Brain microvascular endothelial cell (primary cell): ENCODE data around the gene XPA.
A peak's percentile ranks its signal among the peaks of the same experiment; 100 is the strongest.
"Not testable (repeated sequence)": the region's sequence is repeated elsewhere in the genome, so short reads cannot be mapped to it uniquely, and the experiment has no call there.

Source experiments
- DNase-seq: peaks from one replicate; pipeline ENCODE4 v3.0.0-alpha.2; 2020
- H3K27ac ChIP-seq: fragments of 250-450 bp; sonication (Bioruptor Pico); 2 replicates; pipeline ENCODE4 v1.5.1; 2020; ENCODE audit warnings: mild to moderate bottlenecking, moderate library complexity
- H3K27me3 ChIP-seq: fragments of 250-450 bp; sonication (Bioruptor Pico); replicated peaks from 2 replicates; pipeline ENCODE4 v1.5.1; 2020; ENCODE audit warnings: mild to moderate bottlenecking
- H3K36me3 ChIP-seq: fragments of 250-450 bp; sonication (Bioruptor Pico); replicated peaks from 2 replicates; pipeline ENCODE4 v1.5.1; 2020; ENCODE audit warnings: mild to moderate bottlenecking
- H3K4me3 ChIP-seq: 2 replicates; pipeline ENCODE4 v1.5.1; 2011; ENCODE audit warnings: low read depth, mild to moderate bottlenecking, control low read depth, low read length, moderate library complexity
- in situ Hi-C: cut with HindIII; loops from 2 replicates; pipeline ENCODE4 v1.10.0; 2017; ENCODE audit warnings: low sequenced_read_pairs, low pct_ligation_motif_present
- TF ChIP-seq, protein P1 (sequence below): IDR thresholded peaks from 2 replicates; pipeline ENCODE4 v1.5.1; 2011; ENCODE audit warnings: low read depth, mild to moderate bottlenecking, moderate library complexity, low read length, control low read depth, inconsistent platforms; ENCODE audit errors: missing control alignments

XPA gene

DNA sequence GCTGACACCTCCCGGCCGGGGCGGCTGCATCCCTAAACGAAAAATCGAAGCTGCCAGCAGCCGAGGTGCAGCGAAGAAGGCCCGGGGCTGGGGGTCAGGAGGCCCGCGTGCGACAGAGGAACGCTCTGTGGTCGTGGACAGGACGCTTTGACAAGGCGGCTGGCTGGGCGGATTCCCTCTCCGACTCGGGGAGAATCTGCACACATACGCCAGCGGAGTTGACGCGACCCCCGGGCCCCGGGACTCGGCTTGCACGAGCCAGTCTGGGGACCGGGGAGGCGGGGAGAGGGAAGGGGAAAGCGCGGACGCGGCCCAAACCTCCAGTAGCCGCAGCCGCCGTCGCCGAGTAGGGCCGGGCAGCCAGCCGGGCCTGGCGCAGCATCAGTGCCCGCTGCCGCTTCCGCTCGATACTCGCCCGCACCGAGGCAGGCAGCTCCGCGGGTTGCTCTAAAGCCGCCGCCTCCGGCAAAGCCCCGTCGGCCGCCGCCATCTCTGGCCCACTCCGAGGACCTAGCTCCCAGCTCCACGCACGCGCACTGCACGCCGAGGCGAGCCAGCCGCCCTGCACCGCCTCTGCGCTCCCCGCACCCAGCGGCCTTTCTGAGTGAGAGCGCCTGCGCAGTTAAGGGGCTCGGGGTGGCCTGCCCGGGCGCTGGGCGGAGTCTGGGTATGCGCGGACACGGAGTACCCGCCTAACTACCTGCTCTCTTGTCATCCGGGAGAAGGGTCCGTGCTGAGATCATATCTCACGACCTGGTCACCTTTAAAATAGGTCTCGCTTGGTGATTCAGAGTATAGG is at the start of gene XPA:
TSS of gene XPA (minus strand) at position 538 of the 799 bp plus-strand sequence. CDS start at position 490, 48 bp downstream.
- TF ChIP-seq, protein P1, sequence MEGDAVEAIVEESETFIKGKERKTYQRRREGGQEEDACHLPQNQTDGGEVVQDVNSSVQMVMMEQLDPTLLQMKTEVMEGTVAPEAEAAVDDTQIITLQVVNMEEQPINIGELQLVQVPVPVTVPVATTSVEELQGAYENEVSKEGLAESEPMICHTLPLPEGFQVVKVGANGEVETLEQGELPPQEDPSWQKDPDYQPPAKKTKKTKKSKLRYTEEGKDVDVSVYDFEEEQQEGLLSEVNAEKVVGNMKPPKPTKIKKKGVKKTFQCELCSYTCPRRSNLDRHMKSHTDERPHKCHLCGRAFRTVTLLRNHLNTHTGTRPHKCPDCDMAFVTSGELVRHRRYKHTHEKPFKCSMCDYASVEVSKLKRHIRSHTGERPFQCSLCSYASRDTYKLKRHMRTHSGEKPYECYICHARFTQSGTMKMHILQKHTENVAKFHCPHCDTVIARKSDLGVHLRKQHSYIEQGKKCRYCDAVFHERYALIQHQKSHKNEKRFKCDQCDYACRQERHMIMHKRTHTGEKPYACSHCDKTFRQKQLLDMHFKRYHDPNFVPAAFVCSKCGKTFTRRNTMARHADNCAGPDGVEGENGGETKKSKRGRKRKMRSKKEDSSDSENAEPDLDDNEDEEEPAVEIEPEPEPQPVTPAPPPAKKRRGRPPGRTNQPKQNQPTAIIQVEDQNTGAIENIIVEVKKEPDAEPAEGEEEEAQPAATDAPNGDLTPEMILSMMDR = no peak
- in situ Hi-C loops = no loop called here

DNA sequence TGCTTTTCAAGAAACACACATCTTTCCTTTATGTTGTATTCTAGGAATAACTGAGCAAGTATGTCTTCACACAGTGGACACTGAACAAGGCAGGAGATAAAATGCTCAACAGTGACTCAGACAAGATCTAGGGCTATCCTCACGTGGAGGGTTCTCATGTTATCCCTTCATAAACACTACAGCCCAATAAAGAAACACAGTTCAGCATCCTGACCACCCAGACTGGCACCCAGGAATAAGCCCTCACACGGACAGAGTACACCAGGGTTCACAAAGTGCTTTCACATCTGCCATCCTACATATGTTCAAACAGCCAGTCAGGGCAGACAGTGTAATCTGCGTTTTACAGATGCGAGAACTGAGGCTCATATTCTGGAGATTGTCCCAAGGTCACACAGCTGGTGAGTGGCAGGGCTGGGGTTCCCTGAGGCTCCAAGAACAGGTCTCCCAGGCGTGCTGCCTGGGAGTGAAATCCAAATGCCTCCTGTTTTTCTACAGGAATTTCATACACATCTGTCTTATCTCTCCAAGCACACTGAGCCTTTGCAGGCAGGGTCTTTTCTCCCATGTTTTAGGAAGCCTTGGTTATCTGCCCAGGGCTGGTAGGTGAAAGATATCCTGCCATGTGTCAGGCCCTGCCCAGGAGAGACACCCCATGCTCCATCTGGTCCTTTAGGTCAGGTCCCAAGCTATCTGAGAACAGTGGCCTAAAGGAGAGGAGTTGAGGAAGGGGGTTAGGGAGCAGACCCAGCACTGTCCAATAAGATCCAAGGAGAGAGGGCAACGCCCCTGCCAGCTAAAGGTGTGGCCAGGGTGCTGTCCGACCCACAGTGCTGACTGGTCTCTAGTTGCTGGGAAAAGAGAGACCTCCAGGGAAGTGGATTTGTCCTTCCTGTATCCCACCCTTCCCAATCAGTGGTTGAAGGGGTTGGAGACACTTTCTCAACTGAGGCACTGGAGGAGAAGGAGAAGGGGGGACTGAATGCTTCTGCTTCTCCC is 47.9 kb upstream of the XPA start:
- in situ Hi-C loops = no loop called here
- no peak for DNase-seq
- Histone ChIP-seq H3K27me3 (peaks cover 11% of the 10 kb centered on the region), H3K36me3 (no peaks in the 10 kb centered on the region), H3K27ac (no peak overlapping the region), H3K4me3 (no peak overlapping the region)
- TF ChIP-seq, protein P1 = no peak

More for the DNA sequence above, at the start of gene XPA:
- Histone ChIP-seq H3K27me3 (no peaks in the 10 kb centered on the region), H3K36me3 (no peaks in the 10 kb centered on the region), H3K27ac (peak within 1 kb of the TSS; percentile 68), H3K4me3 (peak within 1 kb of the TSS; percentile 78)
- peak; percentile 89 for DNase-seq

DNA sequence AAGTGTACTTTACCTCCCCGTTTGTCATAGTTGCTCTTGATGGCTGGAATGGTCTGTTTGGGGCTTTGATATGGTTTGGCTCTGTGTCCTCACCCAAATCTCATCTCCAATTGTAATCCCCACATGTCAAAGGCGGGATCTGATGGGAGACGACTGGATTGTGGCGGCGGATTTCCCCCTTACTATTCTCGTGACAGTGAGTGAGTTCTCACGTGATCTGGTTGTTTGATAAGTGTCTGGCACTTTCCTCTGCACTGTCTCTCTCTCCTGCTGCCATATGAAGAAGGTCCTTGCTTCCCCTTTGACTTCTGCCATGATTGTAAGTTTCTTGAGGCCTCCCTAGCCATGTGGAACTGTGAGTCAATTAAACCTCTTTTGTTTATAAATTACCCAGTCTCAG is 46.9 kb upstream of the XPA start:
- H3K36me3 ChIP-seq, in situ Hi-C loops, H3K27me3 ChIP-seq, H3K4me3 ChIP-seq, DNase-seq, H3K27ac ChIP-seq: not testable (repeated sequence)

DNA sequence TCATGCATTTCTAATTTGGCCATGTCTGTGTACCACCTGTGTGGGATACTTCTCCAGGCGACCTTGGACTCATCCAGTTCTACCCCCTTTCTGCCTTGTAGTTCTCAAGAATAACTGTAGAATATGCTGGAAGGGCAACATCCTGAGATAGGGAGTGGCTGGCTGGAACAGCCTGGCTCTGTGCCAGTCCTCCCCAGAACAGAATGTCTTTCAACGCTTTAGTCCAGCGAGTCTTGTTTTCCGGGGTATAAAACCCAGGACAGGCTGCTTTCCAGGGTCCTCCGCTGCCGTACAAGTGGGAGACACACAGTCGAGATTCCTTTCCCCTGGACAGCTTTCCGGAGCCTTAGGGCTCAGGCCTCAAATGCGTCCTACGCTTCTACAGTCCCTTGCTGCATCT is 45.4 kb upstream of the XPA start:
- H3K27me3 ChIP-seq = peaks cover 9% of the 10 kb centered on the region
- in situ Hi-C loops = no loop called here

DNA sequence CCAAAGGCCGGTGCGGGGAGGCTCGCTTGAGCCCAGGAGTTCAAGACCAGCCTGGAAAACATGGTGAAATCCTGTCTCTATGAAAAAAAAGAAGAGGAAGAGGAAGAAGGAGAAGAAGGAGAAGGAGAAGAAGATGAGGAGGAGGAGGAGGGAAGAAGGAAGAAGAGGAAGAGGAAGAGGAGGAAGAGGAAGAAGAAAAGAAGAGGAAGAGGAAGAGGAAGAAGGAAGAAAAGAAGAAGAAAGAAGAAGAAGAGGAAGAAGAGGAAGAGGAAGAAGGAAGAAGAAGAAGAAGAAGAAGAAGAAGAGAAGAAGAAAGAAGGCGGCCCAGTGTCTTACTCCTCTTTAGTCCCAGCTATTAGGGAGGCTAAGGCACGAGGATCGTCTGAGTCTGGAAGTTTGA is 44.8 kb upstream of the XPA start:
- in situ Hi-C loops = no loop called here
- Histone ChIP-seq H3K4me3 (no peak overlapping the region), H3K27ac (no peak overlapping the region), H3K36me3 (no peaks in the 10 kb centered on the region), H3K27me3 (peaks cover 9% of the 10 kb centered on the region)
- TF ChIP-seq, protein P1 = no peak
- no peak for DNase-seq

More for the DNA sequence above, 45.4 kb upstream of the XPA start:
- no peak overlapping the region for H3K4me3 ChIP-seq
- TF ChIP-seq, protein P1 = no peak
- no peaks in the 10 kb centered on the region for H3K36me3 ChIP-seq
- DNase-seq = no peak
- H3K27ac ChIP-seq = no peak overlapping the region
